ENCODE measurements around the gene ACOX3. TPM values are rescaled to one million over a fixed set of nuclear protein-coding genes. Genes with fewer than 3 reads are reported as not detected.
A peak's percentile ranks its signal among the peaks of the same experiment; 100 is the strongest.

The ACOX3 gene
- total RNA-seq, 1 donor from 2014 or later, result 21.3 TPM

DNA sequence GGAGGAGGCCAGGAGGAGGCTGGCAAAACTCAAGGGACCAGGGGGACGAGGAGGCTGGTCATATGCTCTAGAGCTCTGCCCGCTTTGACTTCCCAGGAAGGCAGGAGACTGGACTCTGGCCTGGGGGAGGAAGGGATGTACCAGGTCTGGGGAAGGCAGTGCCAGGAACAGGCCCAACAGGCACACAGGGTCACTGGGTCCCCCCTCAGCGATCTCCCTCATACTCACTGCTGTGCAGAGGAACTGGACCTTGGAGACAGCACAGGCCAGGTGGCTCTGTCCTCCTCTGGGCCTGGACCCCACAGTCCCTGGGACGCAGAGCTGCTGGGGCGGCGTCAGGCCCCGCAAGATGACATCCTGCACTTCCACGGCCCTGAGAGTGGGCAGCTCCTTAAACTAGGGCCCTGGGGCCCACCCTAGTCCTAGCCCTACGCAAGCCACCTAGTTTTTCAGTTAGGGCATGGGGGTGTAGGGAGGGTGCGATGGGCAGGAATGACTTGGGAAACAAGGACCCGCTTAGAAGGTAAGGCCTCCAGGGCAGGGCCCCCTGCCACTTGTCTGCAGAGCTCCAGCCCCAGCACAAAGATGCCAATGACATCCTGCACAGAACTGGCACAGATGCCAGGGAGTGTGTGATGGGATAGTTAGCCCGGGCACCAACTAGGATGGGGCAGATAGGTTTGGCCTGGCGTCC lies 111.5 kb downstream of the ACOX3 start:
- ATAC-seq (peak; percentile 65), DNase-seq (ENCODE audit: low spot score) (peak; percentile 44)

DNA sequence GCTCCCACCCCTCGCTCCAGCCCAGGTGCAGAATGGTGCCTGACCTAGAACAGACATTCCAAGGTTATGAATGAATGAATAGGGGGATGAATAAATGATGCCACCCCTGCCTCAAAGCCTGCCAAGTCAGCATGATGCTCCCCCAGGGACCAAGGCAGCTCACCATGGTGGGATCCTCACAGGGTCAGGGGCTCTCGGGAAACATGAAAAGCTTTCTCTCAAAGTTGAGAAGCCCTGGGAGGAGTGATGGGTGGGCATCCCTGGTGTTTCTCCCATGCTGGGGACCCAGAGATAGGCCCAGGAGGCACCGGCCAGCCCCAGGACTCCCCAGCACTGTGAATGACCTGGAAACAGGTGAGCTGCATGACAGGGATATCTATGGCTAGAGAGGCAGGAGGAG lies 112.1 kb downstream of the ACOX3 start:
- ATAC-seq (no peak), DNase-seq (ENCODE audit: low spot score) (no peak)

DNA sequence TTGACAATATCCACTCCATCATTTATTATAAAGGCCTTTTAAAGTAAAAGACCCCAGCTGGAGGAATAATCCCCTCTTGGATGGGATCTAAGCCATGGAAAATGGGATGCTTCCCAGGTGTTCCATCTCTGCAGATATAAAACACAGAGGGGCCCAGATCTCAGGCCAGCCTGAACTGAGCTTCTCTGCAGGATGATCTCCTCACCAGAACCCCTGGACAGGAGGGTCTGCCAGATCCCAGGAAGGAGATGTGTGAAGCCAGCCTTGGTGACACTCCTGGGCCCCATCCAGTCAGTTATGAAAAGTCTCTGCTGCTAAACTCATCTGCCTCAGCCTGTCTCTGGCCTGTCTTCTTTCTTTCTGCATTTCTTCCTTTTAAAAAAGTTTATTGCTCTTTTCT lies 114.3 kb downstream of the ACOX3 start:
- ATAC-seq (no peak), DNase-seq (ENCODE audit: low spot score) (peak; percentile 16)

DNA sequence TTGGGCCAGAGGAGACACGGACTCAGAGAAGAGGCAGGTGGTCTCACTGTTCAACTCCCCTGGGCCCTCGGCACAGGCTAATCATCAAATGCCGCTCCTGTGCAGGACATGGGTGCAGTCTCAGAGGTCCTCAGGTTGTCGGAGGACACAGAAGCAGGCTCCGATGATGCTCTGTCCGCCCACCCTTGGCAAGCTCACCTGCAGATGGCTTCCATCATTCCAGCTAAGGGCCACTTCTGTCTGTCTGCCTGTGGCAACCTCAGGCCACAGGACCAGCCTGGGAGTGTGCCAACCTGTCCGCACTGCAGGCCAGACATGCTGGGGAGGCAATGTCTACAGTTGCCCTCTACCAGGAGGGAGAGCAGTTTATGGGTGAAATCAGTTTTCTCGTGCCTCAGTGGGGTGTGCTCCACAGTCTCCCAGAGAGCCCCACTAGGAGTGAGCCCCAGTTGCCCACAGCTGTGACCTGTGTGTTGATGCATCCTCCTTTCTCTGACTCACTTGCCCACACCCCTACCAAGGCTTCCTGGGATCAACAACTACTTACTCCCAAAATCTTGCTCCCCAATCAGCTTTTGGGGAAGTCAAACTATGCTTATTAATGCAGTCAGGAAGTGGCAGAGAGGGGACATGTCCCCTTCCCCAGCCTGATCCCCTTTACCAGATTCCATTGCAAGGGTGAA lies 115.1 kb downstream of the ACOX3 start:
- DNase-seq (ENCODE audit: low spot score) (peak; percentile 24), ATAC-seq (no peak)

DNA sequence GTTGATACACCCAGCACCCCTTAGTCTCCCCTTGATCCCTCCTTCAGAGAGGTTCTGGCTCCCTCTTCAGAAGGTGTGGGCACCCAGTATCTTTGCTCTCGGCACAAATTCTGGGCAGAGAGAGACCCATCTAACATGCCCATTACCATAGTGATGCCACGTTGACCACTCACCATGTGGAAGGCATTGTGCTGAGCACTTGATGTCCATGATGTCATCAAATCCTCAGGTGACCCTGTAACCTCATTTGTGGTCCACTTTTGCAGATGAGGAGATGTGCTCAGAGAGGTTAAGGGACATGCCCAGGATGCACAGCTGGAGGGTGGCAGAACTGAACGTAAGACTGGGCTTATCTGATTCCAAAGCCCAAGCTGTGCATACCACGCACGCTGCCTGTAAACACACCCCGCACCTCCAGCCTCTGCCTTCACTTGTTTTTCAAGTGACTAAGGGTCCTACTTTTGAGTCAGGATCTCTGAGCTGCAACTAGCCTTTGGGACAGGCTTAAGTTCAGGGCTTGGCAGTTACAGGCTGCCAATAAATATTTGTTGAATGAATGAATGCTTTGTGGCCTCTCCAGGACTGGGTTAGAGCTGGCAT lies 115.8 kb downstream of the ACOX3 start:
- peak; percentile 16 for DNase-seq (ENCODE audit: low spot score)
- ATAC-seq, result no peak

DNA sequence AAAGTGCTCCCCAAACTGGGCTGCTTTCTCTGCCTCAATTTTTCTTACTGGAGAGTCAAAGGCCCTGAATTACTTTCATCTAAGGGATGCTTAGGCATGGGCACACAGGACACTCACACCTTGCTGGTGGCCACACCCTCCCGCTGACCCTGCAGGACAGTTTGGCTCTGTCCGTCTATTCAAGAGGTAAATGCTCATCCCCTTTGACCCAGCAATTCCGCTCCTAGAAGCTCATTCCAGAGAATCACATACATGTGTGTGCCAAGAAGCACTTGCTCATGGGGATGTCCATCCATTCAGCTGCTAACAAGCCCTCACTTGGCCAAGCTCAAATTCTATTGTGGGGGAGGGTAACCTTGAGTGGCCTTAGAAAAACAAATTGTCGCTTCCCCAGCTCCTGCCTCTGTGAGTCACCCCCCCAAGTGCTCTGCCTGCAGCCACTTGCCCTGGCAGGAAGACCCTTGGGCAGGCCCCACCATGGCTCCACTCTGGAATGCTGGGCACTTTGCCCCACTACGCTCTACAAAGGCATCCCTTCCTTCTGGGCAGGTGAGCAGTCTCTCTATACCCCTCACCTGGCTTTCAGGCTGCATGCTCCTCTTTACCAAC lies 116.5 kb downstream of the ACOX3 start:
- ATAC-seq (no peak), DNase-seq (ENCODE audit: low spot score) (peak; percentile 31)

DNA sequence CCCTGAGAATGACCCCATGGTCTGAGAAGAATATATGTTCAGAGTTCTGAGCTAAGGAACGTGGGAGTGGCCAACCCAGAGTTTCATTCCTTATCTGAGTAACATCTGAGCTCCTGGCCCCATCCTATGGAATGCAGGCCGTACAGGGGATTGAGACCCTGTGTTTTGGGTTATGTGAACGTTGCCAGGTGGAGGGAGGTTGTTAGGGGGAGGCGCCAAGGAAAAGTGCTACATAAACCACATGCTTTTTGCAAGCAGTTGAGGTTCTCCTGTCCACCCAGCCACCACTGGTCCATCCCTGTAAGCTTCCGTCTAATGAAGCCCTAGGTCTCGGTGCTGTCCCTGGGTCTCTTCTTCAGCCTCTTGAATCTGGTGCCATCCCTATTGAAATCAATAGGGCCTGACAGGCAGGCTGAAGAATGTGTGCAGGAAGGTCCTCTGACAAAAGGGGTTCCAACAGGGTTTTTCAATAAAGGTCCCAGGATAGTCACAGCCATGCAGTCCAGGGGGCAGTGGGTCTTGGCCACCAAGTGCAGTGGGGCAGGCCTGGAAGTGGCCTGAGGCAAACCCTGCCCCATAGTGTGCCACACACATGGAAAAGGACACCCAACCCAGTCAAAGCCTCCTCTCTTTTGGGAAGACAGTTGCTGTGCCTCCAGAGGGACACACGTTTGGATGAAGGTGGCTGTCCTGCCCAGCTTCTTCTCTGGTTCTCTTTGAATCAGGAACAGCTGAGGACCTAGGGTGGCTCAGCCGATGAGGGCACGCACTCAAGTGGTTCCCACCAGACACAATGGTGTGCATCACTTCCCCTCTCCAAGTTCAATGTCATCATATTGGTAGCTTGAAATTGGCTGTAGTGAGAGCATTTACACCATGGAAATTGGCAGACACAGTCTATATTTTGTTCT lies 117.5 kb downstream of the ACOX3 start:
- ATAC-seq (no peak), DNase-seq (ENCODE audit: low spot score) (peak; percentile 36)

DNA sequence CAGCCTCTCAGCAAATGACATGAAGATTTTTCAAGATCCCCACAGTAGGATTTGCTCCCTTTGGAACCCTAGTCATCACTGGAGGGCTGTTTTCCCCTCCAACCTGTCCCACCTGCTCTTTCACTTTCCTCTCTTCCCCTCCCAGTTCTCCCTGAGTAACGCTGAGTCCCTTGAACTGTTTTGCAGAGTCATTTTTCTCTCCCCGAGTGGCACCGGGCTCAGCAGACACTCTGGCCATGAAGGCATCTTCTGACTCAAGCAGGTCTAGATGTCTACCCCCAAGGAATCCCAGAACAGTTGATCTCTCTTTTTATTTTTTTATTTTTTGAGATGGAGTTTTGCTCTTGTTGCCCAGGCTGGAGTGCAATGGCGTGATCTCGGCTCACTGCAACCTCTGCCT lies 118.8 kb downstream of the ACOX3 start:
- DNase-seq (ENCODE audit: low spot score), result no peak
- ATAC-seq, result no peak

DNA sequence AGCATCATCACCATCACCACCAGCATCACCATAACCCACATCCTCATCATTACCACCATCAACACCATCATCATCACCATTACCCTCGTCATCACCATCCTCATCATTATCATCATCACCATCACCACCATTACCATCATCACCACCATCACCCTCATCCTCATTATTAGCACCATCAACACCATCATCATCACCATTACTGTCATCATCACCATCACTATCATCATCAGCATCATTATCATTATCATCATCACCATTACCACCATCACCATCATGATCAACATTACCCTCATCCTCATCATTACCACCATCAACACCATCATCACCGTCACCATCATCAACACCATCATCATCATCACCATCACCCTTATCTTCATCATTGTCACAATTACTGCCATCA lies 119.3 kb downstream of the ACOX3 start:
- no peak for ATAC-seq
- no peak for DNase-seq (ENCODE audit: low spot score)

DNA sequence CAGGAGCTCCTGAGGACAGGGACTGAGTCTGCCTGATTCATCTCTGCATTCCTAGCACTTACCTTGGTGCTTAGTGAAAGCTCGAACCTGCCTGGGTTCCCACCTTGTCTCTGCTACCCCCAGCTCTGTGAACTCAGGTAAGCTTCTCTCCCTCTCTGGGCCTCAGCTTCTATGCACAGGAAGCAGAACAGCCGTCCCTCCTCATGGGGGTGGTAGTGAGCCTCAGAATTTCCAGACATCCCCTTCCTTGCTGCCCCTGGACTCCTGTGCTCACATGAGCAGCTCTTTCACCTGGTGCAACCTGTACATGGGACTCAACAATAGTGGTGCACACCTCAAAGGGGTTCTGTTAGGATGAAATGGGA lies 120.2 kb downstream of the ACOX3 start:
- DNase-seq (ENCODE audit: low spot score) (peak; percentile 41), ATAC-seq (peak; percentile 66)

DNA sequence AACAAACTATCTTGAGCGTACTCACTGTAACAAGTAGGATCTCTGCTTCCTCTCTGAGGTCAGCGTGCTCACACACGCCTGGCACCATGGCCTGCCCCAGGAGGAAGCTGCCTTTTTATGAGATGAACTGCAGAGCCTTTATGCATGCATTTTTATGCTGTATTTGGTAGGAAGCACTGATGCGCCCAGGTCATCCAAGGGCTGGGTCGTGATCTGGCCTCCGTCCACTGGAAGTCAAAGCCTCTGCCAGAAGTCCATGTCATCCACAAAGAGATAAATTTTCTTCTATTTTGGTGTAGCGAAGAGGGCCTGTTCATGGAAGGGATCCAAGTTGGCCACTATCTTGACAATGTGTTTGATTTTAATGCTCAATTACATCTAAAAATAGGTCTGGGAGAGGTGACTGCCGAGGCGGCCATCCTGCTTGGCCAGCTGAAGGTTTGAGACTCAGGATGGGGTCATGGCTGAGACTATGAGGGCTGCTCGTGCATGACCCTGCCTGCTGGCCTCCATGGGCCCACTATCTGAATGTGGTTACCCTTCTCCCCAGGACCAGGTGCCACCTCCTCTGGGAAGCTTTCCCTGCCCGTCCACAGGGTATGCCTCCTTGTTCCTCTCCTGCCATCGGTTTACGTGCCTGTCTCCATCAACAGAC lies 120.7 kb downstream of the ACOX3 start:
- ATAC-seq (peak; percentile 63), DNase-seq (ENCODE audit: low spot score) (peak; percentile 53)

DNA sequence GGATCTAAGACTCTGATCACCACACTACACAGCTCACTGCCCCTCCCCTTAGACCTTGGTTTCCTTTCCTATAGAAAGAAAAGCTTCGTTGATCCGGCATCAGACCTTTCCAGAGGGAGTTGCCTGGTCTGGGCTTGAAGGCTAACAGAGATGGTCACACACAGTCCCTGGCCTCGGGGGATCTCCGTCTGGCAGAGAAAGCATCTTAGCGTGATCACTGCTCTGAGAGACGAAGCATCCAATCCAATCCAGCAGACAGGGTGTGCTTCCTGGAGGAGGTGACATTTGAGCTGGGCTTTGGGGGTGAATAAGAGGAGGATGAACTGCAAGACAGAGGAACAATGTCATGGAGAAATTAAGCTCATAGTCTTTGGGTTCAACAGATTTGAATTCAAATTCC lies 121.5 kb downstream of the ACOX3 start:
- DNase-seq (ENCODE audit: low spot score) (peak; percentile 28), ATAC-seq (no peak)

DNA sequence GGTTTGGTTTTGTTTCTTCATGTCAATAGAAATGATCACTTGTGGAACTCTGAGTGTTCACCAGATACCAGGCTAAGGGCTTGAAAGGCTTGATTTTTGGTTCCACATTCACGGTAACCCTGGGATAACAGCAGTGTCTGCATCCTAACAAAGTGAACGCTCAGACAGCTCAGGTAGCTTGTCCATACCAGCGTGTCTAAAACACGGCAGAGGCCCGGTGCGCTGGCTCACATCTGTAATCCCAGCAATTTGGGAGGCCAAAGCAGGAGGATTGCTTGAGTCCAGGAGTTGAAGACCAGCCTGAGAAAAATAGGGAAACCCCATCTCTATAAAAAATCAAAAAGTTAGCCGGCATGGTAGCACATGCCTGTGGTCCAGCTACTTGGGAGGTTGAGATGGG lies 122.0 kb downstream of the ACOX3 start:
- ATAC-seq (no peak), DNase-seq (ENCODE audit: low spot score) (peak; percentile 39)

DNA sequence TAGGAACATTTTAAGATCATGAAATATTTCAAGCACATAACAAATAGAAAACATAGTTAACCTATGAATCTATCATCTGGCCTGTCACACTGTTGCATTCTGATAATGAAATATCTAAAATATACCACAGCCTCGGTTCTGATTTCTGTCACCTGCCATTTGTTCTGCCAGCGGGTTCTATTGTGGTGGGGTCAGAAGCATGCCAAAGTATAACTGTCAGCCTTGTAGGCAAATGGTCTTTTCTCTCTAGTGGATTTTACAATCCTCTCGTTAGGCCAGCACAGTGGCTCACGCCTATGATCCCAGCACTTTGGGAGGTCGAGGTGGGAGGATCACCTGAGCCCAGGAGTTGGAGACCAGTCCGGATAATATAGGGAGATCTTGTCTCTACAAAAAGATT lies 123.0 kb downstream of the ACOX3 start:
- no peak for ATAC-seq
- DNase-seq (ENCODE audit: low spot score), result peak; percentile 7

DNA sequence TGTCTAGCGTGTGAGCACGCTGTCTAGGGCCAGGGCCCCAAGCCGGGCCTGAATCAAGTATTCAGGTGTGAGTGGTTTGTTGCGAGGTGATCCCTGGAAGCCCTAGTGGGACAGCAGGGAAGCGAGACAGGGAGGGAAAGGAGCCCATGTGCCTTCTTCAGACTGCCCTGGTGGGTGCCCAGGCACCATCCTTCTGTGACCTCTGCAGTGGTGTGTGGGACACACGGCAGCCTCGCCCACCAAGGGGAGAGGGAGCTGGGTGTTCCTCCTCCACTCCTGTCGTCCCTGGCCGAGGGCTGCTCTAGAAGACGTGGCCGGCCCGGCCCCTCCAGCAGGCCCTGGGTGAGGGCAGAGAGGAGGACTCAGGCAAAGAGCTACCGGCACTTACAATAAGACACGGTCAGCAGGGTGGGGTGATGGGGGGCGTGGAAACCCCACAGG lies 123.6 kb downstream of the ACOX3 start:
- ATAC-seq (no peak), DNase-seq (ENCODE audit: low spot score) (peak; percentile 29)

Other genes starting within 250 kb of the ACOX3 start
- gene SH3TC1, start 241.4 kb downstream of the ACOX3 start, total RNA-seq, result 33.3 TPM
- gene HTRA3, start 171.0 kb downstream of the ACOX3 start, total RNA-seq, result 1.6 TPM
- gene TRMT44, start 54 bp upstream of the ACOX3 start, total RNA-seq, result 11.6 TPM
- gene GPR78, start 139.7 kb upstream of the ACOX3 start, total RNA-seq, result not detected
- gene CPZ, start 152.0 kb upstream of the ACOX3 start, total RNA-seq, result 0.45 TPM